ENCODE data around the gene PRDM1.
"Not testable (repeated sequence)": the region's sequence is repeated elsewhere in the genome, so short reads cannot be mapped to it uniquely, and the experiment has no call there.

PRDM1 gene

GRCh38 chr6:106142876-106143431 is 56.8 kb downstream of the PRDM1 start:
- DNase-seq: no peak

- DNase-seq: no peak
Observed at GRCh38 chr6:106143665-106144064, 57.5 kb downstream of the PRDM1 start.

- no peak for DNase-seq
Observed at GRCh38 chr6:106145144-106145543, 59.0 kb downstream of the PRDM1 start.

GRCh38 chr6:106145741-106146227 is 59.6 kb downstream of the PRDM1 start:
- peak; percentile 64 for DNase-seq

- DNase-seq: no peak
Observed at GRCh38 chr6:106146852-106147351, 60.8 kb downstream of the PRDM1 start.

GRCh38 chr6:106147476-106147875 is 61.3 kb downstream of the PRDM1 start:
- no peak for DNase-seq

- DNase-seq: no peak
Observed at GRCh38 chr6:106149472-106150069, 63.4 kb downstream of the PRDM1 start.

GRCh38 chr6:106152476-106152875 is 66.3 kb downstream of the PRDM1 start:
- DNase-seq: not testable (repeated sequence)

GRCh38 chr6:106152952-106153351 is 66.8 kb downstream of the PRDM1 start:
- no peak for DNase-seq

- DNase-seq: no peak
Observed at GRCh38 chr6:106154326-106154725, 68.2 kb downstream of the PRDM1 start.

GRCh38 chr6:106155219-106155830 is 69.2 kb downstream of the PRDM1 start:
- no peak for DNase-seq

- DNase-seq: no peak
Observed at GRCh38 chr6:106156413-106156812, 70.3 kb downstream of the PRDM1 start.

GRCh38 chr6:106156863-106157262 is 70.7 kb downstream of the PRDM1 start:
- no peak for DNase-seq

GRCh38 chr6:106158816-106159215 is 72.7 kb downstream of the PRDM1 start:
- no peak for DNase-seq

Measured in islet precursor cell (in vitro differentiated cells).